Astrocyte (in vitro differentiated cells and primary cell): Measurements from ENCODE around the gene PDIA5.

Experiments used
- EZH2 ChIP-seq: IDR thresholded peaks from 2 replicates; pipeline ENCODE4 v1.6.1; 2012; ENCODE audit warnings: mild to moderate bottlenecking, low read length, inconsistent platforms; ENCODE audit not compliant: insufficient read depth
- TF ChIP-seq, protein P1 (sequence below): IDR thresholded peaks from 2 replicates; pipeline ENCODE4 v1.5.1; 2011; ENCODE audit warnings: low read depth, mild to moderate bottlenecking, inconsistent platforms, low read length, moderate library complexity; ENCODE audit not compliant: insufficient read depth

DNA sequence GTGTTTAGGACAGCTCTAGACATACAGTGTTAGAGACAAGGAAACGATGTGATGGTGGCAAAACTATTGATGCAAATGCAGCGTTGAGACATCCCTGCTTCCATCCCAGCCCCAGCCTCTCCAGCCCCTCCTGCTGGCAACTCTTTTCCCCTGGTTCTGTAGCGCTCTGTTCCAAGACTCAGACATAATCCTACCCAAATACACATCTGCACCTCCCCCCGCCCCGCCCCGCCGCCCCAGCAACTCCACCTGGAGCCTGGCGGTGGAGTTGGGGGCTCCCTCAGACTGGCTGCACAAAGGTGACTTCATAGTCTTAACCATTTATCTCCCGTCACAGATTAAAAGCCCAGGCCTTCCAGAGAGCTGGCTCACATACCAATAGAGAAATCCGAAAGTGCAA, 127.7 kb downstream of the PDIA5 start:
- TF ChIP-seq, protein P1, sequence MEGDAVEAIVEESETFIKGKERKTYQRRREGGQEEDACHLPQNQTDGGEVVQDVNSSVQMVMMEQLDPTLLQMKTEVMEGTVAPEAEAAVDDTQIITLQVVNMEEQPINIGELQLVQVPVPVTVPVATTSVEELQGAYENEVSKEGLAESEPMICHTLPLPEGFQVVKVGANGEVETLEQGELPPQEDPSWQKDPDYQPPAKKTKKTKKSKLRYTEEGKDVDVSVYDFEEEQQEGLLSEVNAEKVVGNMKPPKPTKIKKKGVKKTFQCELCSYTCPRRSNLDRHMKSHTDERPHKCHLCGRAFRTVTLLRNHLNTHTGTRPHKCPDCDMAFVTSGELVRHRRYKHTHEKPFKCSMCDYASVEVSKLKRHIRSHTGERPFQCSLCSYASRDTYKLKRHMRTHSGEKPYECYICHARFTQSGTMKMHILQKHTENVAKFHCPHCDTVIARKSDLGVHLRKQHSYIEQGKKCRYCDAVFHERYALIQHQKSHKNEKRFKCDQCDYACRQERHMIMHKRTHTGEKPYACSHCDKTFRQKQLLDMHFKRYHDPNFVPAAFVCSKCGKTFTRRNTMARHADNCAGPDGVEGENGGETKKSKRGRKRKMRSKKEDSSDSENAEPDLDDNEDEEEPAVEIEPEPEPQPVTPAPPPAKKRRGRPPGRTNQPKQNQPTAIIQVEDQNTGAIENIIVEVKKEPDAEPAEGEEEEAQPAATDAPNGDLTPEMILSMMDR, result no peak
- no peak for TF ChIP-seq EZH2
